Effector memory CD4-positive, alpha-beta T cell (primary cell): Measurements from ENCODE around the gene AVPI1.

ENCODE experiments used
- DNase-seq, 3 donors: peaks; one replicate each; pipeline ENCODE4 v3.0.0-alpha.2; 2020
- H3K27ac ChIP-seq: 2 replicates; pipeline ENCODE4 v1.7.0; 2013; ENCODE audit warnings: mild to moderate bottlenecking, low read length, moderate library complexity; ENCODE audit not compliant: insufficient read depth, poor library complexity, severe bottlenecking
- H3K27me3 ChIP-seq: replicated peaks from 2 replicates; pipeline ENCODE4 v1.7.0; 2013; ENCODE audit warnings: mild to moderate bottlenecking, low read length; ENCODE audit not compliant: insufficient read depth, control insufficient read depth, poor library complexity, severe bottlenecking
- H3K36me3 ChIP-seq: 2 replicates; pipeline ENCODE4 v1.7.0; 2013; ENCODE audit warnings: mild to moderate bottlenecking, low read length, moderate library complexity; ENCODE audit not compliant: control insufficient read depth, insufficient read depth
- H3K4me1 ChIP-seq: 2 replicates; pipeline ENCODE4 v1.7.0; 2013; ENCODE audit warnings: low read length, mild to moderate bottlenecking; ENCODE audit not compliant: control insufficient read depth, insufficient read depth, poor library complexity, severe bottlenecking
- H3K4me3 ChIP-seq: 2 replicates; pipeline ENCODE4 v1.7.0; 2013; ENCODE audit warnings: low read length, low read depth, mild to moderate bottlenecking; ENCODE audit not compliant: insufficient read depth, poor library complexity, severe bottlenecking
- H3K9me3 ChIP-seq: 2 replicates; pipeline ENCODE4 v1.7.0; 2013; ENCODE audit warnings: mild to moderate bottlenecking, low read length, moderate library complexity; ENCODE audit not compliant: control insufficient read depth

The AVPI1 gene

GRCh38 chr10:97628228-97628627, 58.8 kb downstream of the AVPI1 start:
- Histone ChIP-seq H3K9me3 (no peaks in the 10 kb centered on the region), H3K27me3 (no peaks in the 10 kb centered on the region), H3K4me1 (no peaks in the 10 kb centered on the region), H3K27ac (no peak overlapping the region), H3K36me3 (no peaks in the 10 kb centered on the region), H3K4me3 (no peak overlapping the region)
- DNase-seq: no peak

GRCh38 chr10:97627731-97628130, 59.3 kb downstream of the AVPI1 start:
- no peaks in the 10 kb centered on the region for H3K36me3 ChIP-seq
- no peak overlapping the region for H3K27ac ChIP-seq
- DNase-seq: no peak
- H3K4me1 ChIP-seq: no peaks in the 10 kb centered on the region
- no peaks in the 10 kb centered on the region for H3K27me3 ChIP-seq
- H3K4me3 ChIP-seq: no peak overlapping the region
- H3K9me3 ChIP-seq: no peaks in the 10 kb centered on the region
